Measurements from ENCODE around the gene ARHGAP26.

Gene ARHGAP26

GRCh38 chr5:143229896-143230675 lies 459.9 kb downstream of the ARHGAP26 start:
- no peaks in the 10 kb centered on the region for H3K9me3 ChIP-seq (ENCODE audit: control insufficient read depth, insufficient read depth, low read length)
- H3K4me1 ChIP-seq (ENCODE audit: insufficient read depth, low read length) = peaks cover 16% of the 10 kb centered on the region
- H3K9ac ChIP-seq (ENCODE audit: low read depth, low read length) = no peak overlapping the region
- H3K36me3 ChIP-seq (ENCODE audit: insufficient read depth, low read length) = 0 out of 2 replicates have a peak, but pooled peaks cover 3% of the 10 kb centered on the region

- no peaks in the 10 kb centered on the region for H3K9me3 ChIP-seq (ENCODE audit: control insufficient read depth, insufficient read depth, low read length)
- H3K4me1 ChIP-seq (ENCODE audit: insufficient read depth, low read length) = peaks cover 16% of the 10 kb centered on the region
- no peak overlapping the region for H3K9ac ChIP-seq (ENCODE audit: low read depth, low read length)
- H3K36me3 ChIP-seq (ENCODE audit: insufficient read depth, low read length) = 0 out of 2 replicates have a peak, but pooled peaks cover 3% of the 10 kb centered on the region
Measured at GRCh38 chr5:143230676-143230996, 460.5 kb downstream of the ARHGAP26 start.

- H3K9me3 ChIP-seq (ENCODE audit: control insufficient read depth, insufficient read depth, low read length) = no peaks in the 10 kb centered on the region
- peaks cover 16% of the 10 kb centered on the region for H3K4me1 ChIP-seq (ENCODE audit: insufficient read depth, low read length)
- no peak overlapping the region for H3K9ac ChIP-seq (ENCODE audit: low read depth, low read length)
- H3K36me3 ChIP-seq (ENCODE audit: insufficient read depth, low read length) = 0 out of 2 replicates have a peak, but pooled peaks cover 3% of the 10 kb centered on the region
Measured at GRCh38 chr5:143231416-143231815, 461.2 kb downstream of the ARHGAP26 start.

- Histone ChIP-seq H3K36me3 (ENCODE audit: insufficient read depth, low read length) (0 out of 2 replicates have a peak, but pooled peaks cover 3% of the 10 kb centered on the region), H3K4me1 (ENCODE audit: insufficient read depth, low read length) (peaks cover 16% of the 10 kb centered on the region), H3K9me3 (ENCODE audit: control insufficient read depth, insufficient read depth, low read length) (no peaks in the 10 kb centered on the region), H3K9ac (ENCODE audit: low read depth, low read length) (no peak overlapping the region)
Measured at GRCh38 chr5:143231973-143232812, 462.0 kb downstream of the ARHGAP26 start.

GRCh38 chr5:143233031-143233430 lies 462.9 kb downstream of the ARHGAP26 start:
- Histone ChIP-seq H3K9ac (ENCODE audit: low read depth, low read length) (no peak overlapping the region), H3K36me3 (ENCODE audit: insufficient read depth, low read length) (0 out of 2 replicates have a peak, but pooled peaks cover 3% of the 10 kb centered on the region), H3K9me3 (ENCODE audit: control insufficient read depth, insufficient read depth, low read length) (no peaks in the 10 kb centered on the region), H3K4me1 (ENCODE audit: insufficient read depth, low read length) (peaks cover 16% of the 10 kb centered on the region)

- Histone ChIP-seq H3K36me3 (ENCODE audit: insufficient read depth, low read length) (0 out of 2 replicates have a peak, but pooled peaks cover 3% of the 10 kb centered on the region), H3K9ac (ENCODE audit: low read depth, low read length) (no peak overlapping the region), H3K9me3 (ENCODE audit: control insufficient read depth, insufficient read depth, low read length) (no peaks in the 10 kb centered on the region), H3K4me1 (ENCODE audit: insufficient read depth, low read length) (peaks cover 14% of the 10 kb centered on the region)
Measured at GRCh38 chr5:143234162-143234842, 464.1 kb downstream of the ARHGAP26 start.

GRCh38 chr5:143235423-143235822 lies 465.2 kb downstream of the ARHGAP26 start:
- Histone ChIP-seq H3K9me3 (ENCODE audit: control insufficient read depth, insufficient read depth, low read length) (no peaks in the 10 kb centered on the region), H3K9ac (ENCODE audit: low read depth, low read length) (no peak overlapping the region), H3K36me3 (ENCODE audit: insufficient read depth, low read length) (0 out of 2 replicates have a peak, but pooled peaks cover 3% of the 10 kb centered on the region), H3K4me1 (ENCODE audit: insufficient read depth, low read length) (peaks cover 6% of the 10 kb centered on the region; the same call in 1 of the 2 replicates)

GRCh38 chr5:143236682-143237081 lies 466.5 kb downstream of the ARHGAP26 start:
- Histone ChIP-seq H3K9me3 (ENCODE audit: control insufficient read depth, insufficient read depth, low read length) (no peaks in the 10 kb centered on the region), H3K9ac (ENCODE audit: low read depth, low read length) (no peak overlapping the region), H3K4me1 (ENCODE audit: insufficient read depth, low read length) (0 out of 2 replicates have a peak, but pooled peaks cover 3% of the 10 kb centered on the region), H3K36me3 (ENCODE audit: insufficient read depth, low read length) (0 out of 2 replicates have a peak, but pooled peaks cover 1% of the 10 kb centered on the region)

- Histone ChIP-seq H3K36me3 (ENCODE audit: insufficient read depth, low read length) (no peaks in the 10 kb centered on the region), H3K9me3 (ENCODE audit: control insufficient read depth, insufficient read depth, low read length) (no peaks in the 10 kb centered on the region), H3K9ac (ENCODE audit: low read depth, low read length) (no peak overlapping the region), H3K4me1 (ENCODE audit: insufficient read depth, low read length) (0 out of 2 replicates have a peak, but pooled peaks cover 3% of the 10 kb centered on the region)
Measured at GRCh38 chr5:143237664-143238063, 467.5 kb downstream of the ARHGAP26 start.

GRCh38 chr5:143238620-143239019 lies 468.4 kb downstream of the ARHGAP26 start:
- Histone ChIP-seq H3K9ac (ENCODE audit: low read depth, low read length) (no peak overlapping the region), H3K36me3 (ENCODE audit: insufficient read depth, low read length) (no peaks in the 10 kb centered on the region), H3K4me1 (ENCODE audit: insufficient read depth, low read length) (0 out of 2 replicates have a peak, but pooled peaks cover 3% of the 10 kb centered on the region), H3K9me3 (ENCODE audit: control insufficient read depth, insufficient read depth, low read length) (no peaks in the 10 kb centered on the region)

GRCh38 chr5:143239882-143240518 lies 469.8 kb downstream of the ARHGAP26 start:
- no peaks in the 10 kb centered on the region for H3K36me3 ChIP-seq (ENCODE audit: insufficient read depth, low read length)
- no peaks in the 10 kb centered on the region for H3K9me3 ChIP-seq (ENCODE audit: control insufficient read depth, insufficient read depth, low read length)
- H3K9ac ChIP-seq (ENCODE audit: low read depth, low read length) = no peak overlapping the region
- H3K4me1 ChIP-seq (ENCODE audit: insufficient read depth, low read length) = 0 out of 2 replicates have a peak, but pooled peaks cover 3% of the 10 kb centered on the region

GRCh38 chr5:143241892-143242291 lies 471.7 kb downstream of the ARHGAP26 start:
- Histone ChIP-seq H3K4me1 (ENCODE audit: insufficient read depth, low read length) (peaks cover 8% of the 10 kb centered on the region; the same call in 1 of the 2 replicates), H3K9ac (ENCODE audit: low read depth, low read length) (no peak overlapping the region), H3K9me3 (ENCODE audit: control insufficient read depth, insufficient read depth, low read length) (no peaks in the 10 kb centered on the region), H3K36me3 (ENCODE audit: insufficient read depth, low read length) (no peaks in the 10 kb centered on the region; the same call in 1 of the 2 replicates)

GRCh38 chr5:143243103-143243502 lies 472.9 kb downstream of the ARHGAP26 start:
- H3K9ac ChIP-seq (ENCODE audit: low read depth, low read length) = no peak overlapping the region
- H3K9me3 ChIP-seq (ENCODE audit: control insufficient read depth, insufficient read depth, low read length) = no peaks in the 10 kb centered on the region
- H3K4me1 ChIP-seq (ENCODE audit: insufficient read depth, low read length) = peaks cover 8% of the 10 kb centered on the region; the same call in 1 of the 2 replicates
- H3K36me3 ChIP-seq (ENCODE audit: insufficient read depth, low read length) = no peaks in the 10 kb centered on the region; the same call in 1 of the 2 replicates
